Stimulated activated CD8-positive, alpha-beta memory T cell treated with anti-CD3 and anti-CD28 coated beads, Interleukin-4, amount 100 ng/mL, for 48 hours (primary cell): ENCODE measurements around the gene TNIK.
"Not testable (repeated sequence)": the region's sequence is repeated elsewhere in the genome, so short reads cannot be mapped to it uniquely, and the experiment has no call there.

Source experiments
- DNase-seq: peaks from one replicate; pipeline ENCODE4 v3.0.0-alpha.2; 2020

Gene TNIK

DNA sequence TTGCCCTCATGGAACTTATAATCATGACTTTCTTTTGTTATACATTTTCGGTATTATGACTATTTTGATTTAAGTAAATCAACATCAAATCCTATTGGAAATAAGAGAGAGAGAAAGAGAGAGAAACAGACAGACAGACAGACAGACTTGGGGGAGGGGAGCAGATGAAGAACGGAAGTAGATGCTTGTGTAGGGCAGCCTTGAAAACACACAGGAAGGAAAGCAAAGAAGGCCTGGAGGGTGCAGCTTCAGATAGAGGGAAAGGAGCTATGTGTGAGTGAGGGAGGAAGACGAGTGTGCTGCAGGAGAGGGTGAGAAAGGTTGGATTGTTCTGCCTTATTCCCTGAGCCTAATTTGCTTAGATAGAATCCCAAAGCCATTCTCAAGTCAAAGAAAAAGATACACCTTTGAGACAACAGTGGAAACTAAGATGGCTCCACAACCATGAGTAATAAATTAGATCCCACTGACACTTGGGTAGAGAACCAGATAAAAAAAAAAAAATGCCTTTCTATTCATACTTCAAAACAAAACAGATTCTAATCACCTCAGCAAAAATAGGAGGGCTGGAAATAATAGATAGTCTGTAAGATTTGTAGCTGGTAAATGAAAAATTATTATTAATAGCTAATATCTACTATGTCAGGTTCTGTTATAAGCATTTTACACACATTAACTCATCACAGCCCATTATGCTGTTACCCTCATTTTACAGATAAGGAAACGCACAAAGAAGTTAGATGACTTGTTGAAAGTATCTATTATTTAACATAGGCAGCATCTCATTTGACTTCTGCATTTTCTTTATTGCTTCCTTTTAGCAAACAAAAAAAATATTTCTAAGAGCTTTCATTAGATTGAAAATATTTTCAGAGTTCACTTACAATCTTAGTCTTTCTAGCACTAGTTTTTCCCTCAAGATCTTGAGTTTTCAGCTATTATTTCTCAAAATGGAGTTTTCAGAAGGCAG is 214.1 kb downstream of the TNIK start:
- no peak for DNase-seq

DNA sequence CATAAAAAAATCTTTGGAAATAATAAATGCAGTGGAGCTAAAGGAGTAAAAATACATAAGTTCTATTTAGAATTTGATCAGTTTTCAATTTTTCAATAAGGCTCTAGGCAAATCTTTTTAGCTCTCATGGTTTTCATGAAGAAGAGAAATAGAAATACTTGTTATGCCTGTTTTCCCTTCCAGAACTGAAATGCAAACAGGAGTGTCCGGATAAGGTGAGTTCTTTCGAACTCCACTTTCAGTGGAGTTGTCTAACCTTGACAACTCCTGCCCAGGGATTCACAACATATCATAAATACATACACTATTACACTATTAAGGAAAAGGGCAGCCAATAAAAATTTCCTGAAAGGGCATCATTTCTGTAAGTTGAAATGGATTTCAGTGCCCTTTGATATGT is 217.3 kb downstream of the TNIK start:
- no peak for DNase-seq

DNA sequence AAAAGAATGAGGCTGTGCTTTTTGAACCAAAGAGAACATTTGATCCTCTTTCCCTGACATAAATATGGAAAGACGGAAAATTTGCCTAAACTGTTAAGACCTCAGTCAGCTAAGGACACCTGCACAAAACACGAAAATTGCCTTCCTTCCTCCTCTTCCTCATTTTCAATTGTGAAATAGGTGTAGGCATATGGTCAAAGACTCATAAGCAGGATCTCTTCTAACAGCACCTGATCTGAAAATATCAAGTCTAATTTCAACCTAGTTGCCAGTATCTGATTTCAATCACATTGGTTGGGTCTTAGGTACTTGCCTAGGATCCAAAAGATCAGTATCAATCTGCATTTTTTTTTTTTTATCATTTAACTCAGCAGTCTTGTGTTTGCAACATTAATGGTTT is 218.0 kb downstream of the TNIK start:
- DNase-seq = no peak

DNA sequence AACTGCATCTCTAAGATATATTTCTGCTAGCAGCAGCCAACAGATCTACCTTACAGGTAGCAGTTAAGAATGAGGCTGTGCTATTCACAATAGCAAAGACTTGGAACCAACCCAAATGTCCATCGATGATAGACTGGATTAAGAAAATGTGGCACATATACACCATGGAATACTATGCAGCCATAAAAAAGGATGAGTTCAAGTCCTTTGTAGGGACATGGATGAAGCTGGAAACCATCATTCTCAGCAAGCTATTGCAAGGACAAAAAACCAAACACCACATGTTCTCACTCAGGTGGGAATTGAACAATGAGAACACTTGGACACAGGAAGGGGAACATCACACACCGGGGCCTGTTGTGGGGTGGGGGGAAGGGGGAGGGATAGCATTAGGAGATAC is 218.6 kb downstream of the TNIK start:
- not testable (repeated sequence) for DNase-seq

DNA sequence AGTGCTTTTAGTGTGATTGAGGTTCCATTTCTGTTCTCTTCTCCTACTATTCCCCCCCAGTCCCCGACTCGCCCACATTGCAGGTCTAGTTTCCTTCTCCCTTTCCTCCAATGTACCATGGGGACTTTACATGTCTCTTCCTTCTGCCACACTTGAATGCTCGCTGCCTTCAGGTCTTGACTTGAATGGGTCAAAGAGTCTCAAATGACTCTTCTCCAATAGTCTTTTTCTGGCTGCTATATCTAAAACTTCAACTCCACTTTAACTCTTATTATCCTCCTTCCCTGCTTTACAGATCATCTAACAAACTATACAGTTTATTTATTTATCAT is 219.7 kb downstream of the TNIK start:
- DNase-seq = no peak

DNA sequence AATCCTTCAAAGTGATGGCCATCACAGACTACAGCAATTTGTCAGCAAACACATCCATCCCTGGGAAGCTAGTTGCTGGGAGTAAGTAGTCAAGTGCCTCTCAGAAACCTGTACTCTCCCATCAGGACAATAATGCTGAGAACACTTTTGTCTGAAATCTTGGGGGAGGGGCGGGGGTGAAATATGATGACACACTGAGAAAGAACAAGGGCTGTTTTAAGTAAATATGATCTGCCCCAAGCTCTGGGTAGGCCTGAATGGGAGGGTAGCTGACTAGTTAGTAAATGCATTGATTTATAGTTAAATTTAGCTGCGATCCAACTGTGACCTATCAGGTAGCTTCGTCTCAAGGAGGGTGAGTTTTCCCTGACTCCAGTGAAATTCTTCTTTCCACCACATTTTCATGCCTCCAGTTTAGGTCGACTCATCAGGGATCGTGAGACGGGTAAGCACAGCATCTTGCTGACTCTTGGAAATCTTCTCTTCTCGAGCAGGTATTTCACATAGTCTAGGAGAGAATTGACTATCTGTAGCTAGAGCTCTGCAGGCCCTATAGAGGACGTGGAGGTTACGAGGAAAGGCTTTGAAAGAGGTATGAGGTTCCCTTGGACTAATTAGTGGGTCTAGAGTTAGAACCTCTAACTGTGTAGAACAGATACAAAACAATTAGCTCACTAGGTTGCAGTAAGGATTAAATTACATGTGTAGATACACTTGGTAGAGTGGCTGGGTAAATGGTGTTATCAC is 220.3 kb downstream of the TNIK start:
- DNase-seq = no peak

DNA sequence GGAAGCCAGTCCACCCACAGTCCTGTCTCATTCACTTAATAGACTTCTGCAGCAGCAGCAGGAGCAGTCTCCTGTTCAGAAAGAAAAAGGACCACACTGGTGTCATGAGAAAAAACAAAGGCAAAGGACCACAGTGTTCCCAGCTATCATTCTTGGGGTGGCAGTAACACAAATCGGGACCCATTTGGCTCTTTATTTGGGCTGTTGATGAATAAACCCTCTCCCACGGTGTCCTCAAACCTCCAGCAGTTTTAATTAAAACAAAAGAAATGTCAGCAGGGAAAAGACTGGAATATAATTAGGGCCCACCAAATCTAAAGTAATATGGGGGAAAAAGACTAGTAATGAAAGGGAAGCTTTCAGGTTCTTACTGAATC is 223.2 kb downstream of the TNIK start:
- no peak for DNase-seq

DNA sequence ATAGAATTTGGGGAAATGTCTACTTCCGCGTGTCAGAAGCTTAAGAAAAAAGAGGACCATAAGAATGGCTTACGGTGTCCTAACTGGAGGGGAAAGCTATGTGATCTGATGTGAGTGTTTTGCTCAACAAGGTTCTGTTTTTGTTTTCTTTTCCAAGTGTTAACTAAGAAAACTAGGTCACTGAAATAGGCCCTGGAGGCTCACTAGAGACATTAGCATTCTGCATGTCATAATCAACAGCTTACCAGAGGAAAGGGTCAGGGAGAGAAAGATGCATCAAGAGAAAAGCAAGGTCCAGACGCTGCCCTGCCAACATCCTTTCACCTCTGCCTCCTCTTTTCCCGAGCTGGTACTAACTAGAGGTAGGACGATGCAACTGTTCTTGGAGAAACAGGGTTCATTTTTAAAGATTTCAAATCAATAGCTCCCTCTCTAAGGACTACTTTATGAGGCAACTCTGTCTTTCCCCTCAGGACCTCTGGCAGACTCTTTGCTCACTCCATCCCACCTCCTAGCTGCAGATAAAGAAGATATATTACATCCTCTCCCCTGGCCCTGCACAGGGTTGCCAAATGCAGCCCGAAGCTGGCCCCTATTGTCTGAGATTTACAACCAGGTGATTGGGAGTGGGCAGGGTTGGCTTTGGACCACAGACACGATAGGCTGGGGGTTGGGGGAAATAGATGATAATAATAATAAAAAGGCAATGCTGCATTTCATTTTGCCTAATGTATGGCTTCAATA is 223.8 kb downstream of the TNIK start:
- DNase-seq = no peak

DNA sequence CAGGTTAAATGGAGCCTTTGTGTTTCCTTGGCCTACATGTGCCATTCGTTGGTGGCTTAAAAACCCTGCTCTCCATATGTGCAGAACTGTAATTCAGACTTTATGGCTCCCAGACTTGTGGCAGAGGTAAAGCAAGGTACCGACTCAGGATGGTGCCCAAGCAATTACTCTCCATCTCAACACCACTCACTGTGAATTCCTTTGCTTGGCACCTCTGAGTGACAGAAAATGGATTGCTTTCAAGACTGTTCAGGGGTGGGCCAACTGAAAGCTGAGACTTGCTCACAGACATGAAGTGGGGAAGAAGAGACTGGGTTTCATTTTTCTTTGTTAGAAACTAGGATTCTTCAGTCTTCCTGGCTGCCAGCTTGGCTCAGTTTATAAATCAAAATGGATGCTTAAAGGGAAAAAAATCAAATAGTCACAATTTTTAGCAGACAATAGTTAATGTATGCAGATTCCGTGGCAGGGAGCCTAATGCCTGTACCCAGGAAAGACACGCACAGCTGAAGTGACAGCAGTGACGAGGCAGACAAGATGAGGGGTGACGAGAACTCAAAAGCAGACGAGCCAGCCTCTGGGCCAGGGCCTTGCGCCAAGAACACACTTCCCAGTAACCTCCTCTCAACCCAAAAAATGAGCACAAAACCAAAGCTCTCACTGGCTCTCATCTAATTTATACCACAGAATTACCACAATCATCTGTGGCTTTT is 225.8 kb downstream of the TNIK start:
- no peak for DNase-seq

DNA sequence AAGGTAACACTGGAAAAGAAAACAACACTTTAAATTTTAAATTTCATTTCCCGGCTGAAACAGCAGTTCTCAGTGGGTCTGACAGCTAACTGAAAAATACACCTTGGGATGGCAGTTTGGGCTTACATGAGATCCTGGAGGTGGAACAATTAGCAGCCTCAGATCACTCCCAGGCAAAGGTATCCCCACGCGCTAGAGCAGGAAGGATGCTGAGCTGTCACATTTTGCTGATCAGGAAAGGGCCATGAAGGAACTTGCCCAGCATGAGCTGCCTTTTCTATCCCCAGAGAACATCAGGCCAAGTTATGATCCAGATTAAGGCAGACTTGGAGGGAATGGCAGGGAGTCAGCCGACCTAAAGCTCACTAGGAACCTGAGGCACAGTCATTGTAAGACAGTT is 228.8 kb downstream of the TNIK start:
- no peak for DNase-seq

DNA sequence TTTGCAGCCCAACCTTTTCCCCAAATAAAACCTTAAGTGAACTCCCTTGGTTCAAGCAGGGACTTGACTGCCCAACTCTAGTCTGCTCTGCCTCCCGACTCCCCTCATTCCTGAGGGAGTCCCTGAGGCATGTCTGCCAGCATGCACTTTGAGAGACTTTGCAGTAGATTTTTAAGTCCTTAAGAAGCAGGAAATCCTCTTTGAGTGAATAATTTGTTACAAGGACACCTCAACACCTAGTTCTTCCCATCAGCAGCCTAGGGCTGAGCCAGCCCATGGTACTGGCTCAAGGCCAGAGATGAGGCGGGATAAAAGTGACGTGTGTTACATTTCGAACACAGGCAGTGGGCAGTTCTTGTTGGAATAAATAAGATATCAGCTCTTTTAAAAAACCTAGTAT is 229.3 kb downstream of the TNIK start:
- DNase-seq = no peak

DNA sequence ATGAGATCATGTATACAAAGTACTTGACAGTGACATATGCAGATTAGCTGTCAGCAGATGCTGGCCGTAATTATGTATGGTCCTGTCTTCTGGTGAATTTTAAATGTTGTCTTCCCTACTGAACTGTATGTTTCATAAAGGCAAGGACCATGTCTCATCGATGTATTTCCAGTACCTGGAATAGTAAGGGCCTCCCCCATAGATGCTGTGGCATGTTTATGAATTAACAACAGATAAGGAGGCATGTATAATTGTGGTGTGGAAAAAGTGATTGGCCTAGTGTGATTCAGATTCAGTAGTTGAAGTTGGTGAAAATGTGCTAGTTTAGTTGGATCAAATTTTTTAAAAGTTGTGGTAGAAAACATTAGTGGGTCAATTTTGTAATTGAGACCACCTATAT is 231.0 kb downstream of the TNIK start:
- no peak for DNase-seq

DNA sequence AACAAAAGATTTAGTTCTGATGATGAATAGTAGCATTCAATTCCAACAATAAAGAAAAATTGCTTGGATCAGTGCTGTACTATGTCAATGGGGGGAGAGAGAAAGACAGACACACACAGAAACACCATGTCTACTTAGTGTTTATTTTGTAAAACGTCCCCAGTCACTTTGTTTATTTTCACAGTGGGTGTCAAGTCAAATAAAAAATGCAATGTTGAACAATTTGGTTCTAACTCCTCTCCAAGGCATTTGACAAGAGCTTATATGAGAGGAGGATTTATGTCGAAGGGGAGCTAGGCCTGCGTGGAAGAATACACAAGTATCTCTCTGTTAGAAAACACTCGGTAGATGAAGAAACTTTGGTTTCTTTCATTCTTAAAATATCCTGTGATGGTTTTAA is 232.0 kb downstream of the TNIK start:
- no peak for DNase-seq

DNA sequence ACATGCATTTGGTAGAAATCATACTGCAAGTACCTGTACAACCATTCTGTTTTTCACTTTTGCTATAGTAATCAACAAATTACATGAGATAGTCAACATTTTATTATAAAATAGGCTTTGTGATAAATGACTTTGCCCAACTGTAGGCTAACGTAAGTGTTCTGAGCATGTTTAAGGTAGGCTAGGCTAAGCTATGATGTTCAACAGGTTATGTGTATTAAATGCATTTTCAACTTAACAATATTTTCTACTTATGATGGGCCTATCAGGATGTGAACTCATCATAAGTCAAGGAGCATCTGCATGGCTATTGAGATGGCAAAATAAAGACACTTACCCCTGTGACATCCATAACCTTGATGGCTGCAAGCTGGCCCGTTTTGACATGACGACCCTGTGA is 232.4 kb downstream of the TNIK start:
- no peak for DNase-seq

DNA sequence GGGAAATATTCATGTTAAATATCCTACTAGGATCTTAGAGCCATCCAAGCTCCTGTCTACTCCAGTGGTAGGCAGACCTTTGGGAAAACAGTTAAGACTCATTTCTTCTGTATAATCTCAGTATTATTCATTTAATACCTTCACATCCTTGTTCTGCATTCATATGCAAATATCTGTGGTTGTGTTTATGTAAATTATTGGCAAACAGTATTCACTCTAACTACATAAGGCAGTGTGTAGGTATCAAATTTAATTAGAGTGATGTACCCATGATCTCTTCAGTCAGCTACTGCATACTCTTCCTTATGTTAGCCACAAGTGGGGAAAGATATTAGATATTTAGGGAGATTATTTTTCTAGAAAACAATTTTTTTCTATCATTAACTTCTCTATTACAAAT is 232.8 kb downstream of the TNIK start:
- no peak for DNase-seq

DNA sequence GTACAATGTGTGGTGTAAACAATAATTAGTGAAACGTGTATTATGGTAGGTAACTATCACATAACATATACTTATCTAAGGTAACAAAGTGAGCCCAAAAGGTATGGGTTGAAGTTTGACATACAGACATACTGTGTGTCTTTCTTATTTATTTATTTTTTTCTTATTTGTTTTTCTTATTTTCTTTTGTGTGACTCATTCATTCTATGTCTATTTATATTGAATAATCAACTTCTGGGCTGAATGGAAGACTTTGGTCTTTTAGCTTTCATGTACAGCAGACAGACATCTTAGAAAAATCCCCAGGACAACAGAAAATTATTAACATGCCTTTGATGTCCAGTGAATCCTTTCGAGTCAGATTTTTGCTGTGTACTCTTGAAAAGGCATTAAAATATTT is 233.4 kb downstream of the TNIK start:
- no peak for DNase-seq

DNA sequence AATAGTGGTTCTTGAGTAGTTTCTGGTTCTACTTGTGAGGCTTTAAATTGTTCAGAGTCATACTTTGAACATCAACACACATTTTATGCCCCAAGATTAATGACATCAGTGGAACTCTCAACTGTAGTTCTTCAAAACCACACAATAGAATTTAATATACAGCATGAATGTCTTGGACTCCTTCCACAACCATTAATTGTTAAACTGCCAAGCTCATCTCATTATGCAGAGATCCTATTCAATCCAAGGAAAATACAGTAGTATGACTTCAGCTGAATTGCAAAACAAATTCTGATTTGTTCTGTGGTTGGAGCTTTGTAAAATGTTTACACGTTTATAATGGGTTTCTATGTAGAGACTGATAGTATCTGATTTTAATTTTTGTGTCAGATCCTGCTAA is 234.5 kb downstream of the TNIK start:
- no peak for DNase-seq

DNA sequence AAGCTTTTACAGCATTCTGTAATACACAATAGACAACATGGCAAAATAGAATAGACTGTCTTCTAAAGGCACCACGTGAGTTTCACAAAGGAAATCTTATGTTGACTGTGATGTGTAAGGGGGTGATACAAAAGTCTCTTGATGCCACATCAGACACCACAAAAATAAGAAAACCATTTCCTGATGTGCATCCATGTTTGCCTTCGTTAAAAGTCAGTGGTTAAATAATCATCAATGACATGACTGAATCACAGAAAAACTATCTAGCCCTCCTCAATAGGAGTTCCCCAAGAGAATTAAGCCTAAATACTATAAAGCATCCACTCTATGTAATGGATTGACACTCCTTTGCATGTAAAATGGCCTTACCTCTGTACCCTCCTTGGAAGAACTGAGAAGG is 235.0 kb downstream of the TNIK start:
- DNase-seq = no peak

DNA sequence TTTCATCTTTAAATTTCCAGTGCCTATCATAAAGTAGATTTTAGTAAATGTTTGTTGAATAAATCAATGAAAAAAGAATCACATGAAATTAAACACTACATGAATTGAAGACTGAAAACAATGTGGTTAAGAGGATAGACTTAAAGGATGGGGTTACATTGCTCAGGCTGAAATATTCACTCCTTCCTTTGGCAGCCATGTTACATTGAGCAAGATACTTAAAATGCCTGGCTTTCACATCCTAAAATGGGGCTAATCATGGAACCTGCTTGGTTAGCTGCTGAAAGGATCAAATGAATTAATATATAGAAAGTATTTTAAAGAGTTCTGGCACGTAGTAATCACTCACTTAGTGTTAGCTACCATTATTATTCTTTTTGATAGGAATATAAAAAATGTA is 236.8 kb downstream of the TNIK start:
- DNase-seq = no peak

DNA sequence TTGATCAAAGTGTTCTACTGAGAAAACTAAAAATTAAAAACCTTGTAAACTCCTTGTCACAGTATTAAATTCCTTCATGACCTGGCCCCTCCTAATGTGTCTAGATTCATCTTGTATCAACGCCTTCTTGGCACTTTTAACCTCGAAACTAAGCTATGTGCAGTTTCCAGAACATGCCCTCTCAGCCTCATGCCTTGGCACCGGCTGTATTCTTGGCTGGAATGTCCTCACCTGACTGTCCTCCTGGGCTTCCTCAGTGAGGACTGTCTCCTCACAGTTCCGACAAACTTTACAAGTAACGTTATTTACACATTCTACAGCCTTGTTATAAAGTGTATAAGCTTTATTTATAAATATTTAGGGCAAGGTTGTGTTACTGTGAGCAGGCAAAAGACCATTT is 237.2 kb downstream of the TNIK start:
- DNase-seq = no peak

DNA sequence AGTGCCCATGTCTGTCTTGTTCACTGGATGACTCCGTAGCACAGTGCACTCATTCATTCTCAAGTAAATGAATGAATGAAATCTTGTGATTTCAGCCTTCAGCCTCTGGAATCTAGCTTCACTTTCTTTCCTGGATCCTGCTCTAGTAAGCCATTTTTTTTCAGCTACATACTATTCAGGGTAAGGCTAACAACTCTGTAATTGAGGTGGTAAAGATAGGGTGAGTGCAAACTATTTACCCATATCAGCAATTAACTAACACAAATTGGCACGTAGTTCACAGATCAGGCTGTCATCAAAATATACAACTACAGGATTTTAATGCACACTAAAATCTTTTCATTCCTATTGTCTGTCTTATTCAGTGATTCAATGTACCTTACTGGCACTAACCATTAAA is 238.6 kb downstream of the TNIK start:
- DNase-seq = no peak

DNA sequence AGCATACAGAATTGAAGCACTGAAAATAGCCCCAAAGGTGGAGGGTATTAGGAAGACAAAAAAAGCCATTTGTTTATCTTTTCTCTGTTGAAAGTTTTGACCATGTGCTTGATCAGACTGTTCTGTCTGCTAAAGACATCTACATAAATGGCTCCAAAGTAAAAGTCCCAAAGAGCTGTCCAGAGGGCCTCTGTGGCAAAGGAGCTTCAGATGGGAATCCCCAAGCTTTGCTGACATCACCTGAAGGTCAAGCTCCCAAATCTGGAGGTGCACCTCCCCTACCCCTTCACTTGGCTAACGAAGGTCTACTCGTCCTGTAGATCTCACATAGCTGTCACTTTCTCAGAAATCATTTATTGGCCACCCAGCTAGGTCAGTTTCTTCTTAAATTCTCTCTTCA is 239.1 kb downstream of the TNIK start:
- DNase-seq = no peak

DNA sequence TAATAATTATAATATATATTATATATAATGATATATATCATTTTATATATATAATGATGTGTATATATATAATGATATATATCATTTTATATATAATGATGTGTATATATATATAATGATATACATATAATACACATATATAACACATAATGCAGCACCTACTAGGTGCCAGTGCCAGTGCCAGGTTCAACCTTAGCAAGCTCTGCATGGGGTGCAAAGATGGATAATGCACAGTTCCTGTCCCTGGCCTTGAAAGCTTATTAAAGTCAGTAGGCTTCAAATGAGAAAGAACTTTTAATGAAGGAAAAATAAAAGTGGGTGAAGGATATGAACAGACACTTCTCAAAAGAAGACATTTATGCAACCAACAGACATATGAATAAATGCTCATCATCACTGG is 240.9 kb downstream of the TNIK start:
- no peak for DNase-seq
